ENCODE data around the gene CCDC28B.

CCDC28B gene

GRCh38 chr1:32215629-32216480 is 15.5 kb downstream of the CCDC28B start:
- in situ Hi-C loops (cut with HindIII; ENCODE audit: low pct_ligation_motif_present, low pct_unique_long_range_greater_than_20kb, low sequenced_read_pairs): no loop called here
- peak; percentile 67 for DNase-seq

DNA sequence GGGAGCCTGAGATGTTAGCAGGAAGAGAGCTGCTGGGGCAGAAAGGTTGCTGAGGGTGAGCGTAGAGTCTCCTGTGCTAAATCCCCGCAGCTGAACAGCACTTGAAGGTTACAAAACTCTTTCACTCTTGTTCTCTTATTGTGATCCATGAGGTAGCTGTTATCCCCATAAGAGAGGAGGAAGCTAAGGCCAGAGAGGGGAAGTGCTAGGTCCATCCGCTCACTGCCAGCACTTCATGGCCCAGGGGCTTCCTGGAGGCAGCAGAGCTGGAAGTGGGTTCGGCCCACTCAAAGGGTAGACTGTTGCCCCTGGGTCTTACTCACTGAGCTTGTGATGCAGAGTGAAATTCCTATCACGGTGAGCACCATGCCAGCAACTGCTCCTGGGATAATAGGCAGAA is 16.2 kb downstream of the CCDC28B start:
- no peak for DNase-seq
- in situ Hi-C loops (cut with HindIII; ENCODE audit: low pct_ligation_motif_present, low pct_unique_long_range_greater_than_20kb, low sequenced_read_pairs): no loop called here

- in situ Hi-C loops (cut with HindIII; ENCODE audit: low pct_ligation_motif_present, low pct_unique_long_range_greater_than_20kb, low sequenced_read_pairs): no loop called here
- no peak for DNase-seq
Observed at GRCh38 chr1:32219022-32219421, 18.6 kb downstream of the CCDC28B start.

DNA sequence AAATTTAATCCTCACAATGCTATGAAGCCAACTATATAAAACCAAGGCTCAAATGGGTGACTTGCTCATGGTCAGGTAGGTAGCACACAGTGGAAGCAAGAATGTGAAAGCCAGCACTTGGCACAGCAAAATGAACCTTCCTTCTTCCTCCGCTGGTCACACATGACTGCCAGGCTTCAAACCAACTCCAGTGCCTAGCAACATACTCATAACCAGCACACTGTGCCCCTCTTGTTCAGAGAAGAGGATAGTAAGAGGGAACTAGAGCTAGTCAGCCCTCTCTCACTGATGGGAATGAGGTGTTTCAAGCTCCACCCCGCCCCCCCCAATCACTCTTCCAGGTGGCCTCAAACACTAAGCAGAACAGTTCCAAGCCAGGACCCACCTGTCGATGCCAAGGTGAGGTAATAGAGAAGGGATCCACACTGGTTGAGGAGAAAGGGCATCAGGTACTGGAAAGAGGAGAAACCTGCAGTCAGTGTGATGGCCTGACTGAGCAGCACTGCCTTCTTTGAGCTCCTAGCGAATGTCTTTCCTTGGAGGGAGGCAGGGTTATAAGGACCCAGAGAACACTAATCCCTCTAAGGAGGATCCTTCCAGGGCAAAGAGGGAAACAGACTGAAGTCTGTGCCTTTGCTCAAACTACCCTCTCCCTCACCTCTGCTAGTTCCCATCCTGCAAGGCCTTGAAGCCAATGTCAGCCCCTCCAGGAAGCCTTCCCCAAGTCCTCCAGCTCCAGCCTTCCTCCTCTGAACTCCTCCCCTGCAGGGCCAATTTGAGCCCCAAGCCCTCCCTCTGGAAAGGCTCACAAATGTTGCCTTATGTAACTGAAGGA is 20.6 kb downstream of the CCDC28B start:
- DNase-seq: peak; percentile 77
- in situ Hi-C loops (cut with HindIII; ENCODE audit: low pct_ligation_motif_present, low pct_unique_long_range_greater_than_20kb, low sequenced_read_pairs): no loop called here

- in situ Hi-C loops (cut with HindIII; ENCODE audit: low pct_ligation_motif_present, low pct_unique_long_range_greater_than_20kb, low sequenced_read_pairs): no loop called here
Observed at GRCh38 chr1:32221581-32221979, 21.2 kb downstream of the CCDC28B start.

DNA sequence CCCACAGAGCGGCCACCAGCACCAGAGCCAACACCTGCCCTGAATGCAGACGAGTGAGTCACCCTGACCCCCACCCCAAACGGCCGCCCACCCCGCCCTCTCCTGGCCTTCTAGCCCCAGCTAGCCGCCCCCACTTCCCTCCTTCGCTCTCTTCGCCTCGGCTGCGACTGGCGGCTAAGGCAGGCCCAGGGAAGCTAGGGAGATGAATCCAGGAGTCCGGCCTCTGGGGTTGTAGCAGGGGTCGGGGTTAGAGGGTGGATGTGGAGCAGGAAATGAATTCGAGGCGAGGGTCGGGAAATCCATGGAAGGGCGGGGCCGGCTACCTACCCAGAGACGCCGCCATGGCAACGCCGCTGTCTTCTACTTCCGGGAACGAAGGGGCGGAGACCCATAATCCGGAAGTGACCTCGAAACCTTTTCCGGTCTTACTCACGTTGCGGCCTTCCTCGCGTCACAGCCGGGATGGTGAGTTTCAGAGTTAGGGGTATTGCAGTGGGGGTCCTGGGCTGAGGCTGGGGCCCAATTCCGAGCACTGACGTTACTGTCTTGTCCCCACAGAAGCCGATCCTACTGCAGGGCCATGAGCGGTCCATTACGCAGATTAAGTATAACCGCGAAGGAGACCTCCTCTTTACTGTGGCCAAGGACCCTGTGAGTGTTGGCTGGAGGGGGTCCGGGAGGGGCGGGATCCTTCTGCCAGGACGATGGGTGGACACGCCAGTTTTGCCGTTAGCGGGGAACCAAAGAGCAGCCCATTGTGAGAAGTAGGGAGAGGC is 21.8 kb downstream of the CCDC28B start, which contains the start of the genes EIF3I and TMEM234:
Gene EIF3I (plus strand): TSS at position 428 of the 776 bp plus-strand sequence. CDS start 35 bp downstream, at position 463.
Gene TMEM234 (minus strand): TSS at position 374 of the 776 bp plus-strand sequence. CDS start 31 bp downstream, at position 343.
- in situ Hi-C loops (cut with HindIII; ENCODE audit: low pct_ligation_motif_present, low pct_unique_long_range_greater_than_20kb, low sequenced_read_pairs): no loop called here

More at GRCh38 chr1:32221581-32221979, 21.2 kb downstream of the CCDC28B start:
- DNase-seq: no peak

DNA sequence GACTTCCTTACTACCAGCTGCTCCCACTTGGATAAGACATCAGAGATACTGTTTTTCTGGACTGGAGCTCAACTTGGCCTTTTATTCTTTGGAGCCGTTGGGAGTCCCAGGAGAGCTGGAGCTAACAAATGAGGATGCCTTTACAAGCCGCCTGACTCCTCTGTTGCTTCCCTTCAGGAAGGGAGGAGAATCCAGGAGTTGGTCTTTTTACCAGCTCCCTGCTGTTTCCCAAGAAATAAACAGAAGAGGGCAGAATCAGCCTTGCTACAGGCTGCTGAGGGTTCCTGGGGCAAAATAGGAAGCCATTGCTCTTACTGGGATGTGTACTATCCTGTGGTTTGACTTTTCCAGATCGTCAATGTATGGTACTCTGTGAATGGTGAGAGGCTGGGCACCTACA is 23.3 kb downstream of the CCDC28B start:
- in situ Hi-C loops (cut with HindIII; ENCODE audit: low pct_ligation_motif_present, low pct_unique_long_range_greater_than_20kb, low sequenced_read_pairs): no loop called here

More for the DNA sequence above, 21.8 kb downstream of the CCDC28B start, which contains the start of the genes EIF3I and TMEM234:
- peak; percentile 91 for DNase-seq

GRCh38 chr1:32224285-32224684 is 23.9 kb downstream of the CCDC28B start:
- in situ Hi-C loops (cut with HindIII; ENCODE audit: low pct_ligation_motif_present, low pct_unique_long_range_greater_than_20kb, low sequenced_read_pairs): no loop called here
- DNase-seq: no peak

More for the DNA sequence above, 23.3 kb downstream of the CCDC28B start:
- no peak for DNase-seq

DNA sequence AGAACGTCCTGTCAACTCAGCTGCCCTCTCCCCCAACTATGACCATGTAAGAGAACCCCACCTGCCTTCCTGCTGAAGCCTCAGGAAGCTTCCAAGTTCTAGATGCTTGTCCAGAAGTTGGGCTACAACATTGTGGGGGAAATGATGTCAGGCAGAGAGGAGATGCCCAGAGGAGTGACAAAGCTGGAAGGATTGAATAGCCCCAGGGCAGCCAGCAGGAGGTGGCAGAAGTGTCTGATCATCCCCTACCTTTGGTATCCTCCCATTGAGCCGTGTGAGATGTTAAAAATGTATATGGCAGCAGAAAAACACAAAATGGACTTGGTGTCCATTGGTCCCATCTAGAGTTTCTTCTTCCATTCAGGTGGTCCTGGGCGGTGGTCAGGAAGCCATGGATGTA is 28.4 kb downstream of the CCDC28B start:
- in situ Hi-C loops (cut with HindIII; ENCODE audit: low pct_ligation_motif_present, low pct_unique_long_range_greater_than_20kb, low sequenced_read_pairs): no loop called here
- no peak for DNase-seq

GRCh38 chr1:32231843-32232432 is 31.5 kb downstream of the CCDC28B start:
- in situ Hi-C loops (cut with HindIII; ENCODE audit: low pct_ligation_motif_present, low pct_unique_long_range_greater_than_20kb, low sequenced_read_pairs): no loop called here
- no peak for DNase-seq

DNA sequence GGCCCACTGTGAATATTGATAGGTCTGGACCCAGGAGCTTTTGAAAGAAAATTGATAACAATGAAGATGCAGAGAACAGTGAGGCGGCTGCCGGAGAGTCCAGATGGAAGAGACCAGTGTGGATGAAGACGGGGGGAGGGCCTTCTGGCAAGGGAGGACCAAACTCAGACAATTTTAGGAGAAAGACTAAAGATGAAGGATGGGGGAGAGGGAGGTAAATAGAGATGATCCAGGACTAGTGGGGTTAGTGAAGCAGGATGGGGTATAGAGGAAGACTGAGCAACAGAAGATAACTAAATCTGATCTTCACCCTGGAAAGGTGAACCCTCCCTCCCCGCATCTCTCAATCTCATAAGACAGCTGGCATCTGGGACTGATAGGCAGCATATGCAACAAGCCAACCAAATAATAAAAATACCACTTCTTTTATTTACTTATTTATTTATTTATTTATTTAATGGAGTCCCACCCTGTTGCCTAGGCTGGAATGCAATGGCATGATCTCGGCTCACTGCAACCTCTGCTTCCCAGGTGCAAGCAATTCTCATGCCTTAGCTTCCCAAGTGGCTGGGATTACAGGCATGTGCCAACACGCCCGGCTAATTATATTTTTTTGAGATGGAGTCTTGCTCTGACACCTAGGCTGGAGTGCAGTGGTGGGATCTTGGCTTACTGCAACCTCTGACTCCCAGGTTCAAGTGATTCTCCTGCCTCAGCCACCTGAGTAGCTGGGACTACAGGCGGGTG is 32.3 kb downstream of the CCDC28B start:
- in situ Hi-C loops (cut with HindIII; ENCODE audit: low pct_ligation_motif_present, low pct_unique_long_range_greater_than_20kb, low sequenced_read_pairs): no loop called here

DNA sequence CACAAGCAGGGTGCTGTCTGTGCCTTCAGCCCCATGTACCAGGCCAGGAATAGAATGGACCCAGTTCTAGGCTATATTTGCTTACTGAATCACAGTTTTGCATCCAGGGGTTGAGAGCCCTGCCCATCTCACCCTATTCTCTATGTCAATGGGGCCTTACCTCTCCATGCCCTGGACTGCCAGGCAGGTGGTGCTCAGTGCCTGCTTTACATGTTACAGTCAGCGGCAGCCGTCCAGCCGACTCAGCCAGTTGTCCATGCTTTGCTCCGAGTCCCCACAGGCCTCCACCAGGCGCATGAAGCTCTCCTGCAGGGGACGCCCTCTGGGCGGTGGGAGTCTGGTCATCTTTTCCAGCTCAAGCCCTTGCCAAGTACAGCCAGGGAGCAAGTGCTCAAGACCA is 34.4 kb downstream of the CCDC28B start:
- no peak for DNase-seq
- in situ Hi-C loops (cut with HindIII; ENCODE audit: low pct_ligation_motif_present, low pct_unique_long_range_greater_than_20kb, low sequenced_read_pairs): no loop called here

More for the DNA sequence above, 32.3 kb downstream of the CCDC28B start:
- DNase-seq: no peak

- no peak for DNase-seq
- in situ Hi-C loops (cut with HindIII; ENCODE audit: low pct_ligation_motif_present, low pct_unique_long_range_greater_than_20kb, low sequenced_read_pairs): no loop called here
Observed at GRCh38 chr1:32239337-32239736, 38.9 kb downstream of the CCDC28B start.

- in situ Hi-C loops (cut with HindIII; ENCODE audit: low pct_ligation_motif_present, low pct_unique_long_range_greater_than_20kb, low sequenced_read_pairs): no loop called here
- DNase-seq: no peak
Observed at GRCh38 chr1:32239790-32240139, 39.4 kb downstream of the CCDC28B start.

GRCh38 chr1:32240140-32240951 is 40.0 kb downstream of the CCDC28B start:
- peak; percentile 67 for DNase-seq
- in situ Hi-C loops (cut with HindIII; ENCODE audit: low pct_ligation_motif_present, low pct_unique_long_range_greater_than_20kb, low sequenced_read_pairs): no loop called here

GRCh38 chr1:32241001-32241763 is 40.8 kb downstream of the CCDC28B start:
- in situ Hi-C loops (cut with HindIII; ENCODE audit: low pct_ligation_motif_present, low pct_unique_long_range_greater_than_20kb, low sequenced_read_pairs): no loop called here
- peak; percentile 42 for DNase-seq

All from ACHN (cell line).